Activated CD4-positive, alpha-beta T cell treated with anti-CD3 and anti-CD28 coated beads, Interleukin-2, amount 10 ng/mL, durations not matched to agents 24 days and 14 days (primary cell): ENCODE data around the gene SNAPC2. TPM values are rescaled to one million over a fixed set of nuclear protein-coding genes. Genes with fewer than 3 reads are reported as not detected.
A peak's percentile ranks its signal among the peaks of the same experiment; 100 is the strongest.

Experiments used
- DNase-seq: peaks from one replicate; pipeline ENCODE4 v3.0.0; 2022
- H3K27ac Mint-ChIP-seq: one replicate; pipeline ENCODE4 v1.8.0; 2022; ENCODE audit warnings: mild to moderate bottlenecking, mixed read lengths
- H3K27me3 Mint-ChIP-seq: one replicate; pipeline ENCODE4 v1.8.0; 2022; ENCODE audit warnings: mixed read lengths
- H3K36me3 Mint-ChIP-seq: one replicate; pipeline ENCODE4 v1.8.0; 2022; ENCODE audit warnings: low read depth, mild to moderate bottlenecking, mixed read lengths
- H3K4me1 Mint-ChIP-seq: one replicate; pipeline ENCODE4 v1.8.0; 2021; ENCODE audit warnings: mixed read lengths
- H3K4me3 Mint-ChIP-seq: one replicate; pipeline ENCODE4 v1.8.0; 2022; ENCODE audit warnings: mild to moderate bottlenecking, moderate library complexity, mixed read lengths
- H3K9me3 Mint-ChIP-seq: one replicate; pipeline ENCODE4 v1.8.0; 2021; ENCODE audit warnings: mixed read lengths
- intact Hi-C: fragments of 100-400 bp; cut with micrococcal nuclease; formaldehyde crosslinking; loops from one replicate; pipeline ENCODE4 v1.15.1; 2023
- total RNA-seq: library from RNA; stranded (reverse); gene quantifications from 2 replicates; pipeline ENCODE4 v1.2.3, GENCODE V29; 2022

Gene SNAPC2
- total RNA-seq, 1 donor from 2014 or later, result 23.2 TPM

DNA sequence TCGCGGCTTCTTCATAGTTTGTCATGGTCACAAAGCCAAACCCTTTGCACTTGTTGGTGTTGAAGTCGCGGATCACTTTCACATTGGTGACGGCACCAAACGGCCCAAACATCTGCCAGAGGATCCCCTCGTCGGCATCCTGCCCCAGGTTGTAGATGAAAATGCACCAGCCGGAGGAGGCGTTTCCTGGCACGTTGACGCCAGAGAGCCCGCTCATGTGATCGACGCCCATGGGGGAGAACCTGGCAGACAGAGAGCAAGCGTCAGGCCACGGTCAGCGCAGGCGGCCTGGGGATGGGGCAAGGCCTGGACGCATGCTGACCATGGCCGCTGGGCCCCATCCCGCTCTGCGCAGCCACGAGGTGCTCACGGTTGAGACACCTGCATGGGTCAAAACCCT is 43.4 kb downstream of the SNAPC2 start:
- no peak overlapping the region for H3K4me3 Mint-ChIP-seq
- no peaks in the 10 kb centered on the region for H3K4me1 Mint-ChIP-seq
- no peak for DNase-seq
- no peaks in the 10 kb centered on the region for H3K9me3 Mint-ChIP-seq
- peaks cover 45% of the 10 kb centered on the region for H3K36me3 Mint-ChIP-seq
- H3K27ac Mint-ChIP-seq, result no peak overlapping the region
- no peaks in the 10 kb centered on the region for H3K27me3 Mint-ChIP-seq
- intact Hi-C loops, result no loop called here

DNA sequence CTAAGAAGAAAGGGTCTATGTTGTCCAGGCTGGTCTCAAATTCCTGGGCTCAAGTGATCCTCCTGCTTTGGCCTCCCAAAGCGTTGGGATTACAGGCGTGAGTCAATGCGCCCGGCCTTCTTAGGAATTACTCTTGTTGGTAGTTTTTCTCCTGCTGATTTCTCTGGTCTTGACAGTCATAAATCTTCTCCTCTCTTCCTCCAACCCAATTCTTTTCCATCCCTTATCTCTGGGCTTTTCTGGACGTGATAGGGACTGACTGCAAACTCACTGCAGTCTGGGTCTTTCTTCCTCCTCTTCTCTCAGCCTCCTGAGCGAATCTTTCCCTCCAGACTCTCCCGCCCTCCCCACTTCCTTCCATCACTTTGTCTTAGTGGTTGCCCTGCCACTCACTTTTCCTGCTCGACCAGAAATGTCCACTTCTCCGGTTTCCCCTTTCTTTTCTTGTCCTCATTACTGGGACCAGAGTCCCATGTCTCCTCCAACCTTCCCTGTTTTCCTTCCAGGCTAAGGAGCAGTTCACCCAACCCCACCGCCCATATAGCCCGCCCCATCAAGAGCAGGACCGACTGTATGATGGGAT is 45.2 kb downstream of the SNAPC2 start:
- no peak overlapping the region for H3K4me3 Mint-ChIP-seq
- H3K9me3 Mint-ChIP-seq, result no peaks in the 10 kb centered on the region
- peaks cover 42% of the 10 kb centered on the region for H3K36me3 Mint-ChIP-seq
- DNase-seq, result no peak
- no peaks in the 10 kb centered on the region for H3K27me3 Mint-ChIP-seq
- no peaks in the 10 kb centered on the region for H3K4me1 Mint-ChIP-seq
- intact Hi-C loops, result no loop called here
- peak overlapping the region; percentile 3 for H3K27ac Mint-ChIP-seq

DNA sequence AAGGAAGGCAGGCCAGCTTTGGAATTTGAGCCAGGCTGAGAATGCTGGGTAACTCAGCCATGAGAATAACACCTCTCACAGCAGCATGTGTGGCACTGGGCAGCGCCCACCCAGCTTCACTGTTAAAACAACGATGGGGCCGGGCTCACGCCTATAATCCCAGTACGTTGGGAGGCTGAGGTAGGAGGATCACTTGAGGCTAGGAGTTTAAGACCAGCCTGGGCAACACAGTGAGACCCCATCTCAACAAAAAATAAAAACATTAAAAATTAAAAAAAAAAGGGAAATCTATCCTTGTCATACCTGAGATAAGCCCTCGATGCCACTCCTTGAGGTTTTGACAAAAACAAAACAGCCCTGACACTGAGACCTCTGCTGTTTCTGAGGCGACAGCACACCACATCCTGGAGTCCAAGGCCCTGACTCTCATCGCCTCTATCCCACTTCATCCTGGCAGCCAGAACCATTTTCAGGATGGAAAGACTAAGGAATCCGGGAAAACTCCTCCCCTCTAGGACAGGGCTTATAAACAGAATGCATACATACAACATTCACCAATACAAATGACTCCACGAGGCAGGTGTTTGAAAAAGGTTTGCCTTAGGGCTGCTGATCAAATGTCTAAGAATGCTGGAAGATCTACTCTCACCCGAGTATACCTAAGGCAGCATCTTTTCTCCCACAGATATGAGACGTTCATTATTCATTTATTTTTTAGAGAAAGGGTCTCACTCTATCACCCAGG is 46.0 kb downstream of the SNAPC2 start:
- Mint-ChIP-seq H3K27ac (peak overlapping the region; percentile 54), H3K27me3 (no peaks in the 10 kb centered on the region), H3K36me3 (peaks cover 40% of the 10 kb centered on the region), H3K4me3 (no peak overlapping the region), H3K9me3 (no peaks in the 10 kb centered on the region), H3K4me1 (no peaks in the 10 kb centered on the region)
- DNase-seq, result no peak
- intact Hi-C loops, result no loop called here

DNA sequence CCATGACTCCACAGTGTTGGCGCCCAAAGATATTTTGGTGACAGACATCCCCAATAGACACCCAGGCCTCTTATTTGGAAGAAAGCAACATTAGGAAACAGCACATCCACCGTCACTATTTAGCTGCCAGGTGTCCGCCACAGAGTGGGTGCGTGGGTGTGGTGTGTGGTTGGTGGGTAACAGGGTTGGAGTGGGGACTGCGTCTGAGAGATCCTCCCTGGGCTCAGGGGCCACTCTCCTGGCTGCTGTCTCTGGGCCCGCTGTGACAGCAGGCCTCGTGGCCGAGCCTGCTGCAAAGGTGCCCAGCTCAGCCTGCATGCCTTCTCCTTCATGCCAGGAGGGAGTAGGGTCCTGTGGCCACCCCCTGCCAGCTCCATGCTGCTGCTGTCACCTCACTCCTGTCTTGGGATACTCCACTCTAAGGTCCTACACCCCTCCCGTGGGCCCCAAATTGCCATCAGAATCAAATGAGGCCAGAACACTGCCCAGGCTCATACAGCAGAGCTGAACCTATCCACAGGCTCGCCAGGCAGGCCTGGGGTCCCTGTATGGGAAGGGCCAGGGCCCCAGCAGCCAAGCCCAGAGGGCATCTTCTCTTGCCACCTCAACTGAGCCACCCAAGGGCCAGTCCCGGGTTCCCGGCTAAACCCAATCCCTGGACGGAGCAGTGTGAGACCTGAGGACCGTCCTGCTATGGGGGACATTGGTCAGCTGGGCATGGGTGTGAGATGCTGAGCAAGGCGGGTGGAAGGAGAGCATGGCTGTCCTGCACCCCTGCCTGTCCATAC is 48.1 kb downstream of the SNAPC2 start:
- Mint-ChIP-seq H3K9me3 (no peaks in the 10 kb centered on the region), H3K4me3 (no peak overlapping the region), H3K36me3 (peaks cover 31% of the 10 kb centered on the region), H3K27ac (no peak overlapping the region), H3K4me1 (no peaks in the 10 kb centered on the region), H3K27me3 (no peaks in the 10 kb centered on the region)
- no peak for DNase-seq
- intact Hi-C loops, result no loop called here

DNA sequence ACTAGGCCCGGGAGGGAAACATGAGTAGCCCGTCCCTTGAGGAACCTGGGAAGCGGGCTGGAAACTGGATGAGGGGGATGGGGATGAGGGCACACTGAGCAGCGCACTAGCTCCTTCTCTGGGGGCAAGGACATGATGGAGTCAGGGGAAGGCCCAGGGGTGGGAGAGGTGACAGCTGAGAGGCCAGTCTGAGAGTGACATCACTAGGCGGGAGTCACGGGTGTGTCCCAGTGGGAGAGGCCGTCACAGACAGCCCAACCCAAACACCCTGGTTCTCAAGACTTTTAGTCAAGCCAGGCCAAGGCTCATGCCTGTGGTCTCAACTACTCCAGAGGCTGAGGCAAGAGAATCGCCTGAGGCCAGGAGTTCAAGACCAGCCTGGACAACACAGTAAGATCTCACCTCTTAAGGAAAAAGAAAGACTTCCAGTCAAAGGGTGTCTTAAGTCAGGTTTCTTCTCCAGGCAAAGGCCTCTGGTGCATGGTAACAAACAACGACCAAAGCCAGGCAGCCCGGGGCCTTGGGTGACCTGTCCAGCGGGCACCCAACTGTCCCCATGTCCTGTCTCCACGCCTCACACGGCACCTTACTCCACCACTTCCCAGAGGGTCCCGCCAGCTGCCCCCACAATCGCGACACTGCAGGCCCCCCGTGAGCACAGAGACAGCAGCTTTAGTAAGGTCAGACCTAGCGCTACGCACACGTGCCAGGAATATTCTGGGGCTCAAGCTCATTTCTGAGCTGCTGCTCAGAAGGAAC is 48.8 kb downstream of the SNAPC2 start:
- no peak for DNase-seq
- intact Hi-C loops, result no loop called here
- no peak overlapping the region for H3K4me3 Mint-ChIP-seq
- H3K9me3 Mint-ChIP-seq, result no peaks in the 10 kb centered on the region
- H3K4me1 Mint-ChIP-seq, result no peaks in the 10 kb centered on the region
- no peaks in the 10 kb centered on the region for H3K27me3 Mint-ChIP-seq
- H3K27ac Mint-ChIP-seq, result no peak overlapping the region
- H3K36me3 Mint-ChIP-seq, result peaks cover 33% of the 10 kb centered on the region

DNA sequence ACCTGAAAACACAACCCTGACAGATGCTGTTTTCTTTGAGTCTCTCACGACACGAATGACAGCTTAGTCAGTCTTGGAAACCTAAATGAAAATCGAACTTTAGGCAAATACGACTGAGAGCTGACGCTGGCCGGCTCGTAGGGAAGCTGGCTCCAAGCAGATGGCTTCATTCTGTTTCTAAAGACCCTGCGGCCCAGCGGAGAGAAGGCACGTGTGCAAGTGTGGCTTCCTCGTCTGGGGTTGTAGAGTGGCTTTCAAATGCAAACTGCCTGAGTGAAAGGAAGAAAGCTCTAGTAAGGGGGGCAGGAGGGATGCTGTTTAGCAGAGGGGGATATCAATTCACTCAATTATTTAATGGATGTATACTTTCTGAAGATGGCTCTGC is 49.4 kb downstream of the SNAPC2 start:
- H3K4me3 Mint-ChIP-seq, result no peak overlapping the region
- no peaks in the 10 kb centered on the region for H3K27me3 Mint-ChIP-seq
- H3K27ac Mint-ChIP-seq, result no peak overlapping the region
- no peaks in the 10 kb centered on the region for H3K9me3 Mint-ChIP-seq
- intact Hi-C loops, result no loop called here
- H3K36me3 Mint-ChIP-seq, result peaks cover 32% of the 10 kb centered on the region
- no peak for DNase-seq
- H3K4me1 Mint-ChIP-seq, result no peaks in the 10 kb centered on the region

DNA sequence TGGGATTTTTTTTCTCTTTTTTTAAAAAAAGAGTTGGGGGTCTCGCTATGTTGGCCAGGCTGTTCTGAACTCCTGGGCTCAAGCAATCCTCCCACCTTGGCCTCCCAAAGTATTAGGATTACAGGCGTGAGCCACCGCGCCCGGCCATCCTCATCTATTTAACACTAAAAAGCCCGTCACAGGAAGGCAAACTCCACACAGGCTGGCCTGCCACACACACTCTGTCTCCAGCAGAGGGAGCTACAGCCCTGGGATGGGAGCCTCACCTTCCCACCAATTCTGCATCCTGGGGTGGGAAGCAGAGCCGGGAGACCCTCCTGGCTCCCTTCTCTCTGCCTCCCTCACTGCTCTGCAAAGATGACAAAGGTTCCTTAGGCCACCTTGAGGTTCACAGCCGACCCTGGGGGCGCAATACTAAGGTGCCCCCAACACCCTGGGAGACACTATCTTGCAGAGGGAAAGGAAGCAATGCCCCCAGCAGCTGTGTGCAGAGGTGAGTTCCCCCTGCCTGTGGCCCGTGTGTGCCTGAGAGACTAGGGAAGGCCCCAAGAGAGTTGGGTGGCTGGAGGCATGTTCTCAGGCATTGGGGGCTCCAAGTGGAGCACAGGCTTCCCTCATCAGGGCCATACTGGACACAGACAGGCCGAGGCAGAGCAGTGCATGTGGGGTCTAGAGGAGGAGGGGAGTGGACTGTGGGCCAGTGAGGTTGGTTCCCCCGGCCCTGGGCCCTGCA is 50.7 kb downstream of the SNAPC2 start:
- H3K27ac Mint-ChIP-seq, result no peak overlapping the region
- H3K9me3 Mint-ChIP-seq, result no peaks in the 10 kb centered on the region
- peaks cover 28% of the 10 kb centered on the region for H3K36me3 Mint-ChIP-seq
- H3K27me3 Mint-ChIP-seq, result no peaks in the 10 kb centered on the region
- H3K4me3 Mint-ChIP-seq, result no peak overlapping the region
- H3K4me1 Mint-ChIP-seq, result no peaks in the 10 kb centered on the region
- DNase-seq, result peak; percentile 75
- intact Hi-C loops, result no loop called here

DNA sequence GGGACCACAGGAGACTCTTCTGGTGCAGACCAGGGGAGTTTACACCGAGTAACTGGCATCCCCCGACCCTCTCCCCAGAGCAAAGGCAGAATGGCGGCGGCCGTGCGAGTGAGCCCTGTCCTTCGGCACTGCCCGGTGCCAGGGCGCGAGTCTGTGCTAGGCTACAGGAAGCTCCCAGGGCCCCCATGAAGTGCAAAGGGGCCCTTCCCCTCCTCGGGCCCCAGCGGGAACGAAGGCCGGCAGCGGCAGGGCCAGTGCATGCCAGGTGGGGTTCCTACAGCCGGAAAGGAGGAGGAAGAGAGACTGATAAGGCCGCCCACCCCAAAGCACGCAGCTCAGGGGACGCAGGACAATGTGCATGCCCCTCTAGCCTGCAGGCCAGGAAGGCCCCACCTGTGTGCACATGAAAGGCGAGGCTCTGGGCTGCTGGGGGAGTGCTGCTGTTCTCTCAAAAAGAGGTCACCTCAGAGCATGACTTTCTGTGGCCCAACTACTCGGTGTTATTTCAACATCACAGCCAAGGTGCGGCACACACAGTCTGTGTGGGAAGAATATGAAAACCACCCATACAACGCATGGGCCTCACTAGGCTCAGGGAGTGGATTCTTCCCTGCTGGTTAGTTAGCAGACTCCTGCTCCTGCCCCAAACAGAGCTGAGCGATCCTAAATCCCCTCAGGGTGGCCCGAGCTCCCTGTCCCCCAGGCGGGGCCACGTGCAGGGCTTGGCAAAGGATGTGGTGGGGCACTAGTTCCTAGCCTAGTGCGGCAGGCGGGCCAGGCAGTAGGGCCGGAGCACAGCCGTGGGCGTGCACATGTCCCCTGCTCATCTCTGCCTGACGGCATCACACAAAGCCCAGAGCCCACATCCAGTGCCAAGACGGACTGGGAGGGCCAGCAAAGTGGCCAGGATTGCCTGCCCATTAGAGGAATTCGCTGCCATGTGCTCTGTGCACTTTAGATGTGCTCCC is 51.7 kb downstream of the SNAPC2 start:
- no peak for DNase-seq
- Mint-ChIP-seq H3K27me3 (no peaks in the 10 kb centered on the region), H3K36me3 (peaks cover 22% of the 10 kb centered on the region), H3K9me3 (no peaks in the 10 kb centered on the region), H3K4me3 (no peak overlapping the region), H3K27ac (no peak overlapping the region), H3K4me1 (no peaks in the 10 kb centered on the region)
- intact Hi-C loops, result no loop called here

Other genes starting within 250 kb of the SNAPC2 start
- not detected in 2 replicates for gene MCEMP1, start 243.2 kb upstream of the SNAPC2 start, total RNA-seq
- 82.9 and 84.1 TPM in 2 replicates for gene TRAPPC5, start 239.5 kb upstream of the SNAPC2 start, total RNA-seq
- not detected in 2 replicates for gene FCER2, start 218.2 kb upstream of the SNAPC2 start, total RNA-seq
- not detected in 2 replicates for gene CLEC4G, start 188.2 kb upstream of the SNAPC2 start, total RNA-seq
- not detected in 2 replicates for gene CD209, start 172.8 kb upstream of the SNAPC2 start, total RNA-seq
- gene CLEC4M, start 157.1 kb upstream of the SNAPC2 start, total RNA-seq, result not detected in 2 replicates
- gene EVI5L, start 90.1 kb upstream of the SNAPC2 start, total RNA-seq, result 4.3 and 5.2 TPM in 2 replicates
- gene PRR36, start 45.9 kb upstream of the SNAPC2 start, total RNA-seq, result 0.21 TPM in 2 replicates
- gene LRRC8E, start 31.8 kb upstream of the SNAPC2 start, total RNA-seq, result not detected in 2 replicates
- gene MAP2K7, start 16.5 kb upstream of the SNAPC2 start, total RNA-seq, result 46.7 and 47.6 TPM in 2 replicates
- 5.3 and 8.5 TPM in 2 replicates for gene TGFBR3L, start 5.5 kb upstream of the SNAPC2 start, total RNA-seq
- 1.8 and 2.0 TPM in 2 replicates for gene CTXN1, start 5.8 kb downstream of the SNAPC2 start, total RNA-seq
- gene TIMM44, start 23.3 kb downstream of the SNAPC2 start, total RNA-seq, result 110 and 111 TPM in 2 replicates
- gene ELAVL1, start 85.3 kb downstream of the SNAPC2 start, total RNA-seq, result 191 and 193 TPM in 2 replicates
- not detected in 2 replicates for gene CCL25, start 132.4 kb downstream of the SNAPC2 start, total RNA-seq
- gene FBN3, start 229.3 kb downstream of the SNAPC2 start, total RNA-seq, result not detected in 2 replicates